Activated CD4-positive, alpha-beta T cell treated with anti-CD3 and anti-CD28 coated beads, Interleukin-2, amount 50 U/mL, for 4 hours (primary cell): ENCODE measurements around the gene BRDT.
A peak's percentile ranks its signal among the peaks of the same experiment; 100 is the strongest.

ENCODE experiments used
- DNase-seq, 2 experiments: peaks; one replicate each; pipeline ENCODE4 v3.0.0-alpha.2; 2020

Gene BRDT

GRCh38 chr1:91949356-91949699 is at the start of gene BRDT:
Gene BRDT, plus strand, starts transcription at chr1:91949401. Its CDS starts 13,354 bp downstream, at chr1:91962755.
- no peak for DNase-seq

GRCh38 chr1:91900562-91900961 is 48.6 kb upstream of the BRDT start:
- DNase-seq: no peak

DNA sequence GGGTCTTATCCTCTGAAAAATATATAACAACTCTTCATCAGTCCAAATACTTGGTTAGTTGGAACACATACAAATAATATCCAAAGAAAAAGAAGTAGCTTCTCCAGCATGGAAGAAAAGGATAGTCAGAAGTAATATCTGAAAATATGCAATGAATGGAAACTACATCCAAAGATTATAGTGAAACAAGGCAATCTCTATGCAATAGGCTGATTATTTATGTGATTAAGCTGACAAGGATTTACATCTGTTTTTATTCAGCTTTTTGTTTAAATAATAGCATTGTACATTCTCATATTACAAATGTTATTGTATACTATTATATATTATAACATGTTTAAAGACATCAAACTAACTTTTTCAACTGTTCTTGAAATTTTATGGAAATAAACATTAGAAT is 48.0 kb upstream of the BRDT start:
- DNase-seq: no peak

- no peak for DNase-seq
These were observed 36.9 kb upstream of the BRDT start for GRCh38 chr1:91912266-91912665.

GRCh38 chr1:91913018-91913417 is 36.2 kb upstream of the BRDT start:
- no peak for DNase-seq

DNA sequence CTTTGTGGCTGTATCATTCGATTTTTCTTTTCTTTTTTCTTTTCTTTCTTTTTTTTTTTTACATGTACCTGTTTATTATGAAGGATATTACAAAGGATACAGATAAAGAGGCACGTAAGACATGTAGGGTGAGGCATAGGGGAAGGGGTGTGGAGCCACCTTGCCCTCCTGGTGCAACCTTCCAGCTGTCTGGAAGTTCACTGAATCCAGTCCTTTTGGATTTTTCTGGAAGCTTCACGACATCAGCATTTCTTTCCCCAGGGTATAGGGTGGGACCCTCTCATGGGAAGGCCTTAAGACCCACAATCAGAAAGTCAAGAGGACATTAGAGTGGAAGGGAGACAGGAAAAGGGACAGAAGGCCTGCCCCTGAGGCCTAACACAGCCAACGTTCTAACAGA is 33.2 kb upstream of the BRDT start:
- DNase-seq: no peak

GRCh38 chr1:91916811-91917460 is 32.3 kb upstream of the BRDT start:
- DNase-seq: no peak

GRCh38 chr1:91919962-91920361 is 29.2 kb upstream of the BRDT start:
- DNase-seq: no peak

- DNase-seq: no peak
These were observed 25.1 kb upstream of the BRDT start for GRCh38 chr1:91924146-91924545.

DNA sequence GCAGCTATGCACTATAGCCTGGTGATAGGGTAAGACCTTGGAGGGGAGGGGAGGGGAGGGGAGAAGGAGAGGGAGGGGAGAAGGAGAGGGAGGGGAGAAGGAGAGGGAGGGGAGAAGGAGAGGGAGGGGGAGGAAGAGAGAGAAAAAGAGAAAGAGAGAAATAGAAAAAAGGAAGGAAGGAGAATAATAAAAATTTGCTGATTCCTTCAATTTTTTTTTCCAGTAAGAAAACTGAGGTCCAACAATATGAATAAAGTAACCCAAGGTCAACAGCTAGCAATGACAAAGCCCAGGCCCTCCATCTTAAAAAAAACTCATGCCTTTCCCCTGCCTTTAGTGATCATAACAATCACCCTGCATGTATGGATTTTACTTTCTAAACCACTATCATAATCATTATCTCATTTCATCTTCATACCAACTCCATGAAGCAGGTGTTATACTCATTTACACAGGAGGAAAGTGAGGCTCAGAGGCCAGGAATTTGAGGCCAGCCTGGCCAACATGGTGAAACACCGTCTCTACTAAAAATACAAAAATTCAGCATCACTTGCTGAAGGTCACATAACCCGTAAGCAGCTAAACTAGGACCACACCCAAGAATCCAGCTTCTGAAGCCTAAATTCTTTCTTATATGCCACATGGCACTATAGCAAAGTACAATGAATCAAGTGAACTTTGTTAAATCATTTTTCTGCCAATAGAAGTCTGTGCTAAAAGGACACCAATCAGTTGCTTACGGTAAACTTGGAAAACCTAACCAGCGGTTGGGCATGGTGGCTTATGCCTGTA is 23.4 kb upstream of the BRDT start:
- no peak for DNase-seq

- DNase-seq: no peak
These were observed 21.2 kb upstream of the BRDT start for GRCh38 chr1:91928026-91928425.

GRCh38 chr1:91929250-91929649 is 20.0 kb upstream of the BRDT start:
- no peak for DNase-seq

GRCh38 chr1:91937613-91938012 is 11.6 kb upstream of the BRDT start:
- no peak for DNase-seq

DNA sequence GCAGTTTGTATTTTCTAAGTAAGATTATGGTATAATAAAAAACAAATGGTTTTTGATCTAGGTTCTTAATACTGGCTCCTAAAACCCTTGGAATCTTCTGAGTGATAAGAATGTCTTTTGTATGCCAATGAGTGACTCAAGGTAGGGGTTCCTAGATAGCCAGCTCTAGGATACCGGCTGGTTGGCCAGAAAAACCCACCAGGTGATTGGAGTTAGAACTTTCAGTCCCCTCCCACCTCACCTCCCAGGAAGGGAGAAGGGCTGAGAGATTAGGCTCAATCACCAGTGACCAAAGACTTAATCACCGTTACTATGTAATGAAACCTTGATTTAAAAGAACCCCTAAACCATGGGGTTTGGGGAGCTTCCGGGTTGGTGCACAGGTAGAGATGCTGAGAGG is 8.7 kb upstream of the BRDT start:
- DNase-seq: no peak

GRCh38 chr1:91944087-91944486 is 5.1 kb upstream of the BRDT start:
- DNase-seq: no peak

GRCh38 chr1:91948097-91948496 is 1.1 kb upstream of the BRDT start:
- DNase-seq: no peak

DNA sequence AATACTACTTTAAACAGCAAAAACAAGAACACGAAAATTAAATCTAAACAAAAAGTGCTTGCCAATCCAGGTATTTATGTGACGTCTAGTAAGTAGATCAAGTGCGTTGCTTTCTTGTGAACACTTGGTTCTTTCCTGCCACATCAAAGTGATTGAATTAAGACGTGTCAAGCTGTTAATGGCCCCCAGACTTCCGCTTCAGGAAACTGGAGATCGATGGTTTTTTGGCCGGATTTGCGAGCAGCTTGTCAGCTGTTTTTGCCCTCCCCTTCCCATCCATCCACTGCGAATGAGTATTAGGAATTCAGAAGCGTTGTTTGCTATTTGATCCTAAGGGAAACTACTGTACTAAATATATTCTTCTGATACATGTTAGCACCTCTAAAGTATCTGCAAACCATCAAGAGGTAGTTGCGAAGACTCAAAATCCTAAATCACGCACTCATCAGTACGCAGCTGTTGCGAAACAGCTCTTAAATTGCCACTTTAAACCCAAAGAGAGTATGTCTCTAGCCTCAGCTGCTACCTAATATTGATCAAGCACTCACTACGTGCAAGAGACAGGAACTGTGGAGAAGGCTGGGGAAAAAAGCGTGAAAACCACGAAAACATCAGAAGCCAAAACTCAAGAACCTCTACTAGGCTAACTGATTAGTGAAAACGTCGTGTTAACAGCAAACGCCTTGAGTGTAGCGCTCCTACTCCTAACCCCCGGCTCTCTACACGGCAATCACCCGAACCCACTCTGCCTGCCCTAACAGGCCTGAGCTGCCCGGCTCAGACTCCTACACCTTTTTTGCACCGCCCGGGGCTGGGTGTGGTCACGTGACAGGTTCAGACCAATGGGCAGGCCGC is 473 bp upstream of the BRDT start:
- peak in 1 of 2 experiments; percentile 15 for DNase-seq

DNA sequence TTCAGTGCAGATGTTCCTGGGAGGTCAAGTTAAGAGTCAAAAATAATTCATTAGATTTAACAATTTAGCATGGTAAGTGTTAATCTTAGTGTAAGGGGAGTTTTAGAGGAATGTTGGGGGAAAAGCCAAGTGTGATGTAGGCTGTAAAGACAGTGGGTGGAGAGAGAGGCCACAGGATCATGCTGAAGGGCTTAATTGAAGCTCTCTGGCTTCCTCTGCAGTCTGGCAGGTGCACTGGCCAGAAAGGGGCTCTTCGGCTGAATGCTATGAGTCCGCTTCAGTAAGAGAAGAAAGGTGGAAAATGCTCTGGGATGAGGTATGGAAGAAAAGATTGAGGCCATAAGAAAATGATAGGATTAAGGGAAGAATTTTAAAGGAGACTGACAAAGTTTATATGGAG is 3.0 kb downstream of the BRDT start:
- DNase-seq: no peak

DNA sequence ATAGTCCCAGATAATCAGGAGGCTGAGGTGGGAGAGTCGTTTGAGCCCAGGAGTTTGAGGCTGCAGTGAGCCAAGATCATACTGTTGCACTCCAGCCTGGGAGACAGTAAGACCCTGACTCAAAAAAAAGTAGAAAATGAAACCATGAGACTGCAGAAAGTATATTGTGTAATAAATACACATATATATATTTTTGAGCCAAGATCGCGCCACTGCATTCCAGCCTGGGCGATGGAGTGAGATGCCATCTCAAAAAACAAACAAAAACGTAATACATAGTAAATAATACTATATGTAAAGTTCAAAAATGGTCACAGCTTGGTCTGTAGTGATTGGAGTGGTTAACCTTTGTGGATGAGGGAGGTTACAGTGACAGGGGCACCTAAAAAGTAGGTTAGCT is 9.7 kb downstream of the BRDT start:
- no peak for DNase-seq

GRCh38 chr1:91968334-91968733 is 19.1 kb downstream of the BRDT start:
- no peak for DNase-seq

DNA sequence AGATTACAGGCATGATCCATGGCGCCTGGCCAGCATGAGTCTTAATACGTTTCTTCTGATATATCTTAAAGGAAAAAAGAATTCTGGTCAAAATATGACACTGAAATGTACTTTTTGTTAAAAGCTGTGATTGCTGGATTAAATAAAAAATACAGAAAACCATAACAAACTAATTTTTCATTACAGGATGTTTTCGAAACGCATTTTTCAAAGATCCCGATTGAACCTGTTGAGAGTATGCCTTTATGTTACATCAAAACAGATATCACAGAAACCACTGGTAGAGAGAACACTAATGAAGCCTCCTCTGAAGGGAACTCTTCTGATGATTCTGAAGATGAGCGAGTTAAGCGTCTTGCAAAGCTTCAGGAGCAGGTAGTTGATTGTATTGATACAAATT is 30.2 kb downstream of the BRDT start:
- DNase-seq: no peak

DNA sequence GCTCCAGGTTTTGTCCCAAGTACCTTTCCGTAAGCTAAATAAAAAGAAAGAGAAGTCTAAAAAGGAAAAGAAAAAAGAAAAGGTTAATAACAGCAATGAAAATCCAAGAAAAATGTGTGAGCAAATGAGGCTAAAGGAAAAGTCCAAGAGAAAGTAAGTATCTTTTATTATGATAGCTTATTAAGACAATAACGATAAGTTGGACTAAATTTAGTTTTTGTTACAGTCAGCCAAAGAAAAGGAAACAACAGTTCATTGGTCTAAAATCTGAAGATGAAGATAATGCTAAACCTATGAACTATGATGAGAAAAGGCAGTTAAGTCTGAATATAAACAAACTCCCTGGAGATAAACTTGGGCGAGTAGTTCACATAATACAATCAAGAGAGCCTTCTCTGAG is 31.5 kb downstream of the BRDT start:
- no peak for DNase-seq

GRCh38 chr1:91981996-91982609 is 32.9 kb downstream of the BRDT start:
- DNase-seq: no peak
